22Rv1 (cell line): ENCODE measurements around the gene TKTL1.
"Not testable (repeated sequence)": the region's sequence is repeated elsewhere in the genome, so short reads cannot be mapped to it uniquely, and the experiment has no call there.

Experiments used
- H3K27ac ChIP-seq: fragments of 450-650 bp; 2 replicates; pipeline ENCODE4 v1.5.1; 2017
- ZFX ChIP-seq: fragments of 450-650 bp; IDR thresholded peaks from 2 replicates; pipeline ENCODE4 v1.6.1; 2017; ENCODE audit warnings: antibody characterized with exemption, borderline replicate concordance
- TF ChIP-seq, protein P1 (sequence below): fragments of 450-650 bp; IDR thresholded peaks from 2 replicates; pipeline ENCODE4 v1.5.1; 2017; ENCODE audit warnings: mild to moderate bottlenecking

TKTL1 gene

DNA sequence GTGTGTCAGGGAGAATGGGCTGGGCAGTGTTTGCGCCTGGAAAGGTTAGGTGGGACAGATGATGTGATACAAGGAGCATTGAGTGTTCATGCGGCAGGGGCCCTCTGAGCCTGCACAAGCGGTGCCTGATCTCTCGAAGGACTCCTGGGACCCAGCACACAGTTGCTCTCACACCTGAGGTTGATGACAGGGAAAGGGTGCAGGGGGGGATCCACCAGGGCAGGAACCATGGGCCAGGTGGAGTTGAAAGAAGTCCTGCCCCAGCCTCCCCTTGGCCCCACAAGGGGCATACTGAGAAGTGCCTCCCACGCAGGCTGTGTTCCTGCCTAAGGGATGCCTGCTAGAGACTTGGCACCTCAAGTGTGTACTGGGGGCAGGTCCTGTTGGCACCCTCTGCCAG lies 33.1 kb downstream of the TKTL1 start:
- TF ChIP-seq, protein P1, sequence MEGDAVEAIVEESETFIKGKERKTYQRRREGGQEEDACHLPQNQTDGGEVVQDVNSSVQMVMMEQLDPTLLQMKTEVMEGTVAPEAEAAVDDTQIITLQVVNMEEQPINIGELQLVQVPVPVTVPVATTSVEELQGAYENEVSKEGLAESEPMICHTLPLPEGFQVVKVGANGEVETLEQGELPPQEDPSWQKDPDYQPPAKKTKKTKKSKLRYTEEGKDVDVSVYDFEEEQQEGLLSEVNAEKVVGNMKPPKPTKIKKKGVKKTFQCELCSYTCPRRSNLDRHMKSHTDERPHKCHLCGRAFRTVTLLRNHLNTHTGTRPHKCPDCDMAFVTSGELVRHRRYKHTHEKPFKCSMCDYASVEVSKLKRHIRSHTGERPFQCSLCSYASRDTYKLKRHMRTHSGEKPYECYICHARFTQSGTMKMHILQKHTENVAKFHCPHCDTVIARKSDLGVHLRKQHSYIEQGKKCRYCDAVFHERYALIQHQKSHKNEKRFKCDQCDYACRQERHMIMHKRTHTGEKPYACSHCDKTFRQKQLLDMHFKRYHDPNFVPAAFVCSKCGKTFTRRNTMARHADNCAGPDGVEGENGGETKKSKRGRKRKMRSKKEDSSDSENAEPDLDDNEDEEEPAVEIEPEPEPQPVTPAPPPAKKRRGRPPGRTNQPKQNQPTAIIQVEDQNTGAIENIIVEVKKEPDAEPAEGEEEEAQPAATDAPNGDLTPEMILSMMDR, result no peak
- no peak for TF ChIP-seq ZFX
- H3K27ac ChIP-seq, result no peak overlapping the region

DNA sequence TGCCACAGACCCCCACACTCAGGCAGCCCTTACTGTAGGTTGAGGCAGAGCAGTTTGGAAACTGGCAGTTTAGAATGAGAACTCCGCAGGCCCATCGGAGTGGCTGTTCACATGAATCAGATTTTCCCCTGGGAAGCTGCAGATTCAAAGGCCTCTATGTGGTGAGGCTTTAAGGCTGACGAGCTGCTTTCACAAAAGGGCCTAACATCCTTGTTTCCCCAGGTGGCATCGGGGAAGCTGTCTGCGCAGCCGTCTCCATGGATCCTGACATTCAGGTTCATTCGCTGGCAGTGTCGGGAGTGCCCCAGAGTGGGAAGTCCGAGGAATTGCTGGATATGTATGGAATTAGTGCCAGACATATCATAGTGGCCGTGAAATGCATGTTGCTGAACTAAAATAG lies 33.7 kb downstream of the TKTL1 start:
- no peak overlapping the region for H3K27ac ChIP-seq
- TF ChIP-seq, protein P1, result no peak
- TF ChIP-seq ZFX, result no peak

DNA sequence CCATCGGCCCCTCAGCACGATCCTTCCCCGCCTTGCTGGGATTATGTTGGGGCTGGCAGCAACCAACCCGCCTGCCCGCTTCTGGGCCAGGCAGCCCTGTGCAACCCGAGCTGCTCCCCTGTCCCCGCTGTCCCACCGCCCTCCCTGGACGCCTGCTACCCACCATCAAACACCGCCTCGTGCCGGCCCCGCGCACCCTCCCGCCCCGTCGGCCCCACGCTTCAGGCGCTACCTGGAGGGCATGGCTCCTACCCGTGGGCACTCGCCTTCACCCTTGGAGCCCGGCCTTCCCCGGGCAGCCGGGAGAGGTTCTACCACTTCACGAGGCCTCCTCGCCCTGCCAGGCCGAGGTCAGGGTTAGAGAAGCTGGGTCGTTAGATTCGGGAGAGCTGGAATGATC lies 37.0 kb downstream of the TKTL1 start:
- no peak for TF ChIP-seq ZFX
- TF ChIP-seq, protein P1, result no peak
- no peak overlapping the region for H3K27ac ChIP-seq

DNA sequence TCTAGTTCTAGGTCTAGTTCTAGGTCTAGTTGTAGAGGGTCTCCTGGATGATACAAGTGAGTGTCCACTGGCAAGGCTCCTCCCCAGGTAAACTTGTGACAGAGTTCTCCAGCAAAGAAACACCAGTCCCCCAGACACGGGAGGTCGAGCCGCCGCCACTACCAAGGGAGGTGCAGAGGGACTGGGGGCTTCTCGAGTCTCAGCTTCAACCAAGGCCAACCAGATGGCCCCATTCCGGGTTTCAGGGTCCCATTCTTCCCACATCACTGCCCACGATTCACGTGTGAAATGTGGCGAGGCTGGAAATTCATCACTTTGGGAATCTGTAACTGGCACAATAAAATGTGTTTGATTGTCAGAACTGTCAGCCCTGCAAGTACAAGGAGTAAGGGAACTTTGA lies 37.5 kb downstream of the TKTL1 start:
- TF ChIP-seq, protein P1, result no peak
- TF ChIP-seq ZFX, result no peak

DNA sequence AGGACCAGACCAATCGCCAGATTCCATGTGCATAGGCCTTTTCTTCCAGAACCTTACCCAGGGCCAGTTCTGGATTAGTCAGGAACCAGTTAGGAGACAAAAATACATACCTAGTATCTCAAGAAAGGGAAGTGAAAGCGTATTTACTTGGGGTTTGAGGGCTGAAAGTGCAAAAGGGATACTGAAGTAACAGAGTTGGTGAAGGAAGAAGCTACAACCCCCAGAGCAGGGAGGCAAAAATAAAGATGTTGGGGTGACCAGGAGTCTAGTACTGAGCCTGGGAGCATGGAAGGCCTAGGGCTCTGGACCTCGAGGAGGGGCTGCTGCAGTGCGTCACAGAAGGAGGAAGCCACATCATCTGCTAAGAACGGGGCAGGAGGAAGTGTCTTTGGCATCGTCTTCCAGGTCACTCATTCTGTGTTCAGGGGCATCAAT lies 38.3 kb downstream of the TKTL1 start:
- no peak overlapping the region for H3K27ac ChIP-seq

More for the DNA sequence above, 37.5 kb downstream of the TKTL1 start:
- no peak overlapping the region for H3K27ac ChIP-seq

DNA sequence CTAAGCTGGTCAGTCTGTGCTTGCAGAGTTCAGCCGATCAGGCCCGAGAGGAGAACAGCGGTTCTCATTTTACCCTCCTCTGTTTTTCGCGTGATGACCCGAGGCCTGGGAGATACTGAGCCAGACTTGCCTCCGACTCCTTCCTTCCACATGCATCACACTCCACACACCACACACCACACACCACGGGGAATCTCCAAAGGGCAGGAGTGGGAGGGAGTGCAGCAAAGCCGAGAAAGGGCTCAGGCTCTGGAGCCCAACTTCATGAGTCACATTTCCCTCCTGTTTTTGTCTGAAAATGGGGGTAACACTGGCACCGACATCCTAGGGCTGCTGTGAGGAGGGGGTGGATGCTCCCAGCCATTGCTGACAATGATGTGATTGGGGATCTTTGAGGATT lies 38.9 kb downstream of the TKTL1 start:
- no peak overlapping the region for H3K27ac ChIP-seq
- TF ChIP-seq, protein P1, result no peak
- no peak for TF ChIP-seq ZFX

More for the DNA sequence above, 38.3 kb downstream of the TKTL1 start:
- TF ChIP-seq ZFX, result no peak
- TF ChIP-seq, protein P1, result no peak

DNA sequence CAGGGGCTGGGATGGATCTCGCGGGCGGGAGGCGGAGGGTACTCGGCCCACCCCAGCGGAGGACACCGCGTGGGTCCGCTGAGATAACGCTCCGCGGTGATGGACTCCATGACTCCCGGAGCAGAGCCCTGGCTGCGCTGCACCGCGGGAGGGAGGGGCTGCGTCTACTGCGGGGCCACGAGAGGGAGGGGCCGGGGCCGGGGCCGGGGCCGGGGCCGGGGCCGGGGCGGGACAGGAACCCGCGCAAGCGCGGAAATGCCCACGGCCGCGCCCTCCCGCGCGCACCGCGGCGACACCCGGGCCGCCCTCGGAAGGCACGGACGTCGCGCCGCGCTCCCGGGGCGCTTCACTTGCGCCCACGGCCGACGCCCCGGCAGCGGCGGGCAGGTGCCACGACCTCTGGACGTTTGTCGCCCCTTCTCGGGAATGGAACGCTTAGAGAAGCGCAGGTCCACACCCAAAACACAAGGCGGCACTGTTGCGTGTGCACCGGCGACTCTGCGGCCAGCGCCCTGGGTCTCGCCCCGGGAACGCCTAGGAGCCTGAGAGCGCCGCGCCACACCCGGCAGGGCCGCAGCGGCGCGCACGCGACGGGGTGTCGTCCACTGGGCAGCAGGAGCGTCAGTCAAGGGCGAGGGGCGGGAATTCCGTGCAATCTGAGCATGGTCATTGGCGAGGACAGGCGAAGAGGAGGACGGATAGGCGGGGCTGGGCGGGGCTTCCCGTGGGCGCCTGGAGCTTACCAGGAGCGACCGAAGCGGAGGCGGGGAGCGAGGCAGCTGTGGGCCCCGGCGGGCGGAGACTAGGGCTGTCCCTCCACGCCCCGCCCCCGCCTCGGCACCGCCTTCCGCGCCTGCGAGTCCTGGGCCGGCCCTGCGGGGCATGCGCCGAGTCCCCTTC lies 46.1 kb downstream of the TKTL1 start:
- H3K27ac ChIP-seq, result 0 out of 2 replicates have a peak overlapping the region, but pooled peaks have one; percentile 27

DNA sequence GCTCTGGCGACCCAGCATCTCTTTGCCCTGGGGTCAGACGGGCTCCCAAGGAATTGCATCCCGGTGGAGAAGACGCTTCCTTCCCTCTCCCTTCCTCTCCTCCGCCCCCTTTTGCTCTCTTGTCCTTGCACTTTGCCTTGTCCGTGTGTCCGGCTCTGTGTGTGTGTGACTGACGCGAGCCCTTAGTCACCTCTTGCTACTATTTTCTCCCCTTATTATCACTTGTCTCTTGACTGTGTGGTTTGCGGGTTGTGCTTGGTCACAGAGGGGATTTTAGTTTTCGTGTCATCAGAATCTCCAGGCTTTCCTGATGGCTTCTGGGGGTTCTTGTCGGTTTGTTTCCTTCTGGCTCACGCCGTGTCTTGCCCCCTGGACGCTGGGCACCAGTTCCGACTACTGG lies 47.5 kb downstream of the TKTL1 start:
- not testable (repeated sequence) for H3K27ac ChIP-seq

DNA sequence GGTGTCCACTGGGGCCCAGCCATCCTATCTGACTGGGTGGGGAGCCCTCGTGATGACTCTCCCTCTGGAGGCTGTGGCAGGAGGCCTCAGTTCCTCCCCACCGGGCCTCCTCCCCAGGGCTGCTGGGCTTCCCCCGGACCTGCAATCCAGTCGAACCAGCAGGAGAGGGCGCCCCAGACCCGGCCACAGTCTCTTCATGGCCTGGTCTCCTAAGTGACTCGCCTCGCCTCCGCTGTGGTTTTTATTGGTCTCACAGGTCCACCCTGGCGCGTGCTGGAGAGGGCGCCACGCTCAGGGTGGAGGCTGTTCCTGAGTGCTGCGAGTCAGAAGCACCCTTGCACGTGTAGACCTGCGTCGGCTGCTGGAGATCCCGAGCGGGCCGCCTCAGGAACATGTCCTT lies 48.0 kb downstream of the TKTL1 start:
- H3K27ac ChIP-seq, result not testable (repeated sequence)
